Measurements from ENCODE around the gene ATOH8.

Gene ATOH8

GRCh38 chr2:85756822-85757435, 3.1 kb downstream of the ATOH8 start:
- no peak for DNase-seq

DNA sequence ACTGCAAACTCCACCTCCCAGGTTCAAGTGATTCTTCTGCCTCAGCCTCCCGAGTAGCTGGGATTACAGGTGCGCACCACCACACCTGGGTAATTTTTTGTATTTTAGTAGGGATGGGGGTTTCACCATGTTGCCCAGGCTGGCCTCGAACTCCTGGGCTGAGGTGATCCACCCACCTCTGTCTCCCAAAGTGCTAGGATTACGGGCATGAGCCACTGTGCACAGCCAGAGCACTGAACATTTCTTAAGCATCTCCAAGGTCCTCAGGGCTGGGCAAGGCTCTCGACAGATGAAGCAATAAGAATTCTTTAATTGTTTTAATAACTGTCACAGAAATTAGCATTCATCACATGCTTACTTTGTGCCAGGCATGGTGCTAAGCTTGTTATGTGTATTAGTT, 4.1 kb downstream of the ATOH8 start:
- no peak for DNase-seq

- no peak for DNase-seq
Measured at GRCh38 chr2:85758361-85759256, 4.8 kb downstream of the ATOH8 start.

DNA sequence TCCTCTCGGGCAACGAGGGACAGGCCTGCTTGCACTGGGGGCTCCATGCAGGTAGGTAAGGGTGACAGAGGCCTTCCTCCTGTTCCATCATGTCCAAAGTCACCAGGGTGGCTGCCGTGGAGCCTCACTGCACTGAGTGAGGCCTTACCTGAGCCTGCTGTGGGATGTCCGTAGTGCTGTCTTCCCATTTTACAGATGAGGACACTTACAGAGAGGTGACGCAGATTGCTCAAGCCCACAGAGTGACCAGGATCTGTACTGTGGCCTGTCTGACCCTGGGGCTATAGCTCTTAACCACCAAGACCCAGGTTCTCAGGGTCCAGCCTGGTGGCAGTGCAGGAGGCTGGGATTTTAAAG, 5.4 kb downstream of the ATOH8 start:
- no peak for DNase-seq

GRCh38 chr2:85760371-85760770, 6.6 kb downstream of the ATOH8 start:
- no peak for DNase-seq

DNA sequence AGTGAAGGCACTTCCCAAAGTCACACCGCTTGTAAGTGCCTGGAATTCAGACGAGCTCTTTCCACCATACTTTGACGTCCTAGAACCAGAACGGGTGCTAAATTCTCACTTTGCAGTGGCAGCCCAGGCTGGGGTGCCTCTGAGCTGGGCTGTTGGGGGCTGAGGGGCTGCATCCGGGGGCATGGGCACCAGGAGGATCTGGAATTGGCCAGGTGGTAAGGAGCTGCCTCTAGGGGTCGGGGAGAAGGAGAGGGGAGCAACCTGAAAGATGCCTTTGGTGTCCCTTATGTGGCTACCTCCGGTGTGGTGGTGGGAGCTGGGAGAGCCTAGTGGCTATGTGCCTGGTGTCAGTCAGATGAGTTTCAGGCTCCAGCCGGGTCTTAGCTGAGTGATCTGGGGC, 7.1 kb downstream of the ATOH8 start:
- DNase-seq: no peak

DNA sequence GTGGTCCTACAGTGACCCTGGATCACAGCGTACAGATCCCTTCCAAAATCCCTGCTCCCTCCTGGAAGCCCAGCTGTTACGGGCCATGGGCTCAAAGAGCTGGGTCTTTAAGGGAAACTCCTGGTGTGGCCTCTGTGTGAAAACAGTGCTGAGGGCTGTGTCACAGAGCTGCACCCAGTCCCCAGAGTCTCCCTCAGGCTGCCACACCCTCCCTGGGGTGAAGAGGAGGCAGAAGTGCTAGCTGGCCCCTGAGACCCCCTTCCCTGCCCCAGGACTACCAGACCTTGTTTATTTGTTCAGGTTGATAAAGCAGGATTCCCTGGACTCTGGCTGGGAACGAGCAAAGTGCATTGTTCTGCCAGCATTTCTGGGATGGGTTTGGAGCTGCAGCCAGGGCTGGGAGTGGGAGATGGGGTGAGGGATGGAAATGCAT, 7.7 kb downstream of the ATOH8 start:
- DNase-seq: no peak

- DNase-seq: no peak
Measured at GRCh38 chr2:85761946-85762345, 8.2 kb downstream of the ATOH8 start.

DNA sequence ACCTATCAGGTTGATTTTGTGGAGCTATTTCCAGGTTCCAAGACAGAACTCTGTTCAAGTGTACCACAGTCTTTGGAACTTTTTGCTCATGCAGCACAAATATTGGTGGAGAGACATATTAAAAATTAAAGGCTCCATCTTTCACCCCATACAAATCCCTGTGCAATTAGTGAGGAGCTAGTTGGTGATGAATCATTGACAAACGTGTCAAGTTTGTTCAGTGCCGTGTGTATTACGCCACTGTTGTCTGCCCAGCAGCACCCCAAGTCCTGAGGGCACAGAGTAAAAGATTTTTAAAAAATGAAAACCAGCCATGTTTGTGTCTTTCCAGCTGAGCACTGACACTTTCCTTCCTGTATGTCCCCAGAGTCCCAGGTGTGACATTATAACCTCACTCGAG, 9.3 kb downstream of the ATOH8 start:
- no peak for DNase-seq

- DNase-seq: no peak
Measured at GRCh38 chr2:85763831-85764230, 10.0 kb downstream of the ATOH8 start.

GRCh38 chr2:85765081-85765731, 11.4 kb downstream of the ATOH8 start:
- DNase-seq: peak; percentile 29

DNA sequence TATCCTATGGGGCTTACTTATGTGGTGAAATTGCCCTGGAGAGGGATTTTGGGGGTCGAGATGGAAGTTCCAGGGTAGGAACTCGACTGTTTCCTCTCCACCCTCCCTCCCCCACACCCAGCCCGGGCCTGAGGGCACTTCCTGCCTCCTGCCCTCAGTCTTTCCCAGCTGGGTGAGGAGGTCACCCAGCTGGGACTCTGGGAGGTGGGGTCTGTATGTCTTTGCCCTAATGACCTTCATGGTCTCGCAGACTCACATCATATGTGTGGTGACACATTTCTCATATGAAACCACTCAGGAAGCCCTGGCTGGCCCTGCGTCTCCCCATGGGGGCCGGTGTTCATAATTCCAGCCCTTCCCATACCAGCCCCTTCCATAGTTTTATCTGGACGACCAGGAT, 12.4 kb downstream of the ATOH8 start:
- no peak for DNase-seq

GRCh38 chr2:85767803-85768665, 14.2 kb downstream of the ATOH8 start:
- no peak for DNase-seq

- DNase-seq: no peak
Measured at GRCh38 chr2:85768713-85769112, 14.9 kb downstream of the ATOH8 start.

DNA sequence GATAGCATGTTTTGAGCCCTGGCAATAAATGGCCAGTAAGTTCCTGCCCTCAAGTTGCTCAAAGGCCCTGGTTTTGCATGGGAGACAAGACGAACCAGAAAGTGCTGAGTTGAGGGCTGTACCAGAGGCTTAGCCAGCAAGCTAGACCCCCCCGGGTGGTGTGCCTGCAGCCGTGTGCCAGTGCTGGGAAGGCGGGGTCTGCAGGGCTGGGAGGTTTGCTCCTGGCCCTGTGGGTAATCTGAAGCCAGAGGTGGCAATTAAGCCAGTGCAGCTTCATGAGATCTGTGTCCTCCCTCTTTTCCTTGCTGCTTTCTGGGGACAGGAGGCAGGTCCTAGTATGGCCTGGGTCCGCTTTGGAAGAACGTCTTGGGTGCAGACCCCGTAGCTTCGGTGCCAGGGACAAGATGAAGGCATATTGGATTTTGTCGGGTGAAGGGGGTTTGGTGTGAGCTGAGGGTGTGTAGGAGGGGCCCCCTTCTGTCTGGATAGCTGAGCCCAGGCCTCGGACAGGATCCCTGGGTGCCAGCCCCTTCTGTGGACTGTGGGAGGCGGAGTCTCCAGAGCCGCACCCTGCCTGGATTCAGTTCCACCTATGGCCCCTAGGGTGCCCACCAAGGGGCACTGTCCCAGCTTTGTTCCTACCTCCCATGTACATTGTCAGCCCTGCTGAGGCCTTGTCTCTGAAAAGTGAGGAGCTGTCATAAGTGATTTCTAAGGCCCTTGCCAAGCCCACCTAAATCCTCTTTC, 15.6 kb downstream of the ATOH8 start:
- no peak for DNase-seq

DNA sequence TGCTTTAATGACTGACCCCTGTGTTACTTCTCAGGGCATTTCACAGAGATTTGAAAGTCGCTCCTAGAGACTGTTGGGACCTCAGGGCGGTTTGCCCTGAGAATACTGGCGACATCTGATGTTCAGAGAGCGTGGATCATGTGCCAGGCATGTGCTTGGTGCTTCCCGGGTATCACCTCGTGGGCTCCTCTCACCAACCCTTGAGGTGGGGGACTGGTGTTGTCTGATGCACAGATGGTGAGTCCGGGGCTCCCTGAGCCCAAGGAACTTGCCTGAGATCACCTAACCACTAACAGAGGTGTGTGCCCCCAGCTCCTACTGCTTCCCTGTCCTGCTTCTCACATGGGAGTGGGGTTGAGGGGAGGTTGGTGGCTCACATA, 16.2 kb downstream of the ATOH8 start:
- no peak for DNase-seq

- DNase-seq: no peak
Measured at GRCh38 chr2:85770369-85770768, 16.6 kb downstream of the ATOH8 start.

DNA sequence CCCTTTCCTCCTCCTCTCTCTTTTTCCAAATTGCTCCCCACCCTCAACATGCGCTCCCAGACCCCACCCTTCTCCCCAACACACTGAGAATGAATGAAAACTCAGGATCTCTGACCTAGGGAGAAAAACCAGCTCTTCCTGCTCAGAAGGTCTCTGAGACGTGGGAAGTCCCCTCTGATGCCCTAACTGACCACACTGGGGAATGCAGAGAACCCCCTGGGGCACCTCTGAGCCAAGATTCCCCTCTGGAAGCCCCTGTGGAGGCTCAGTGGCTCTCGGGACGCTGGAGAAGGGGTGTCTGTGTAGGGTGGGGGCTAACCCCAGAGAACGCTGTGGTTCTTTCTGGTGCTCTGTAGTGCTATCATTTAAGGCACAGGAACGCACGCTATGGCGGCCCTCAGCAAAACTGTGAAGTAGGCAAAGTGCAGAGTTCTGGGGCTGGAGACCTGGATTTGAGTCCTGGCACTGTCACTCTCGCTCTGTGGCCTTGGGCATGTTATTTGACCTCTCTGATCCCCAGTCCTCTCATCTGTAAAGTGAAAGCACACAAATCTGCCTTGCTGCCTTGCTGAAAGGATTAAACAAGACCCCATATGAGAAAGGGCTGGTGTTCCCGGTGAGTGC, 17.1 kb downstream of the ATOH8 start:
- DNase-seq: no peak

GRCh38 chr2:85771486-85771885, 17.7 kb downstream of the ATOH8 start:
- no peak for DNase-seq

- no peak for DNase-seq
Measured at GRCh38 chr2:85772019-85772745, 18.4 kb downstream of the ATOH8 start.

- DNase-seq: no peak
Measured at GRCh38 chr2:85772841-85773491, 19.2 kb downstream of the ATOH8 start.

Data from GDM1 (cell line).